Astrocyte (in vitro differentiated cells and primary cell): Measurements from ENCODE around the gene SLC25A21. TPM values are rescaled to one million over a fixed set of nuclear protein-coding genes. Genes with fewer than 3 reads are reported as not detected.
A peak's percentile ranks its signal among the peaks of the same experiment; 100 is the strongest.

Experiments
- DNase-seq: peaks from one replicate; pipeline ENCODE4 v3.0.0-alpha.2; 2010; ENCODE audit warnings: low read depth
- FAIRE-seq: peaks from 2 replicates; lab custom pipeline; 2011; peaks lifted over from hg19 to GRCh38; lab: Jason Lieb, UNC
- H2AFZ ChIP-seq: 2 replicates; pipeline ENCODE4 v1.6.0; 2012; ENCODE audit warnings: low read depth, low read length, inconsistent platforms
- H3K27ac ChIP-seq: 2 replicates; pipeline ENCODE4 v1.5.1; 2011; ENCODE audit warnings: low read depth, low read length, inconsistent platforms
- H3K27me3 ChIP-seq: 2 replicates; pipeline ENCODE4 v1.6.0; 2011; ENCODE audit warnings: low read length, inconsistent platforms; ENCODE audit not compliant: insufficient read depth
- H3K36me3 ChIP-seq: 2 replicates; pipeline ENCODE4 v1.5.1; 2011; ENCODE audit warnings: low read length, inconsistent platforms; ENCODE audit not compliant: insufficient read depth
- H3K4me1 ChIP-seq: 2 replicates; pipeline ENCODE4 v1.5.1; 2011; ENCODE audit warnings: low read length, inconsistent platforms; ENCODE audit not compliant: insufficient read depth
- H3K4me2 ChIP-seq: 2 replicates; pipeline ENCODE4 v1.6.0; 2012; ENCODE audit warnings: low read length, inconsistent platforms
- H3K4me3 ChIP-seq: 2 replicates; pipeline ENCODE4 v1.5.1; 2011; ENCODE audit warnings: low read depth, mild to moderate bottlenecking, low read length, inconsistent platforms; ENCODE audit not compliant: insufficient read depth
- H3K79me2 ChIP-seq: 2 replicates; pipeline ENCODE4 v1.6.0; 2012; ENCODE audit warnings: mild to moderate bottlenecking, low read length, inconsistent platforms; ENCODE audit not compliant: insufficient read depth
- H3K9ac ChIP-seq: 2 replicates; pipeline ENCODE4 v1.6.0; 2012; ENCODE audit warnings: mild to moderate bottlenecking, low read length, inconsistent platforms
- H3K9me3 ChIP-seq: 2 replicates; pipeline ENCODE4 v1.5.1; 2012; ENCODE audit warnings: low read depth, mild to moderate bottlenecking, low read length, inconsistent platforms; ENCODE audit not compliant: insufficient read depth
- H4K20me1 ChIP-seq: 2 replicates; pipeline ENCODE4 v1.6.0; 2012; ENCODE audit warnings: low read length, inconsistent platforms; ENCODE audit not compliant: insufficient read depth
- H3K27ac Mint-ChIP-seq: one replicate; pipeline ENCODE4 v1.8.0; 2021; ENCODE audit warnings: mild to moderate bottlenecking, mixed read lengths; ENCODE audit not compliant: unreplicated experiment
- H3K27me3 Mint-ChIP-seq: one replicate; pipeline ENCODE4 v1.8.0; 2021; ENCODE audit warnings: low read depth, mixed read lengths; ENCODE audit not compliant: unreplicated experiment
- H3K36me3 Mint-ChIP-seq: one replicate; pipeline ENCODE4 v1.8.0; 2021; ENCODE audit warnings: low read depth, mixed read lengths; ENCODE audit not compliant: unreplicated experiment
- H3K4me1 Mint-ChIP-seq: one replicate; pipeline ENCODE4 v1.8.0; 2021; ENCODE audit warnings: low read depth, mixed read lengths; ENCODE audit not compliant: unreplicated experiment
- H3K4me3 Mint-ChIP-seq: one replicate; pipeline ENCODE4 v1.8.0; 2021; ENCODE audit warnings: mild to moderate bottlenecking, moderate library complexity, mixed read lengths; ENCODE audit not compliant: unreplicated experiment
- H3K9me3 Mint-ChIP-seq: one replicate; pipeline ENCODE4 v1.8.0; 2021; ENCODE audit warnings: mild to moderate bottlenecking, mixed read lengths; ENCODE audit not compliant: unreplicated experiment
- EZH2 ChIP-seq: IDR thresholded peaks from 2 replicates; pipeline ENCODE4 v1.6.1; 2012; ENCODE audit warnings: mild to moderate bottlenecking, low read length, inconsistent platforms; ENCODE audit not compliant: insufficient read depth
- total RNA-seq: library from RNA; stranded (reverse); gene quantifications from 2 replicates; pipeline ENCODE4 v1.2.1, GENCODE V29; 2021
- TF ChIP-seq, protein P1 (sequence below): IDR thresholded peaks from 2 replicates; pipeline ENCODE4 v1.5.1; 2011; ENCODE audit warnings: low read depth, mild to moderate bottlenecking, inconsistent platforms, low read length, moderate library complexity; ENCODE audit not compliant: insufficient read depth

SLC25A21 gene
- total RNA-seq, 1 donor from 2014 or later = 1.5 TPM

DNA sequence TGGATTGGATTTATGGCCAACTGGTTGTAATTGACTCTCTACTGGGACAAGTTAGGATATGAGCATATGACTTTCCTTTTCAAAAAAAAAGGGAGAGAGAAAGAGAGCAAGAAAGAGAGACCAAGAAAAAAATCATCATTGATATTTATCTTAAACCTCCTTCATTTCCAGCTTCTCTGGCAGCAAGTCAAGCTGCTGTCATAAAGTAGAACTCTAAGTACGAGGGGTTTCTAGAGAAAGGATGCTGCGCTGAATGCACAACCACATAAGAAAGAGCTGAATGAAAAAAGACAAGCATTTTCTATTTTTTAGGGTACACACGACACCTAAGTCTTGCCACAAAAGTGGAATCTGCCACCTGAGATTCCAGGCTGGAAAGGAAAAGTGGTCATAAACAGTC, 182.6 kb downstream of the SLC25A21 start:
- no peaks in the 10 kb centered on the region for H4K20me1 ChIP-seq
- H3K4me3 ChIP-seq = no peak overlapping the region
- no peaks in the 10 kb centered on the region for H3K9me3 ChIP-seq
- Mint-ChIP-seq H3K27me3 (no peaks in the 10 kb centered on the region), H3K4me3 (no peak overlapping the region), H3K4me1 (peaks cover 17% of the 10 kb centered on the region), H3K9me3 (no peaks in the 10 kb centered on the region), H3K36me3 (no peaks in the 10 kb centered on the region), H3K27ac (no peak overlapping the region)
- TF ChIP-seq, protein P1, sequence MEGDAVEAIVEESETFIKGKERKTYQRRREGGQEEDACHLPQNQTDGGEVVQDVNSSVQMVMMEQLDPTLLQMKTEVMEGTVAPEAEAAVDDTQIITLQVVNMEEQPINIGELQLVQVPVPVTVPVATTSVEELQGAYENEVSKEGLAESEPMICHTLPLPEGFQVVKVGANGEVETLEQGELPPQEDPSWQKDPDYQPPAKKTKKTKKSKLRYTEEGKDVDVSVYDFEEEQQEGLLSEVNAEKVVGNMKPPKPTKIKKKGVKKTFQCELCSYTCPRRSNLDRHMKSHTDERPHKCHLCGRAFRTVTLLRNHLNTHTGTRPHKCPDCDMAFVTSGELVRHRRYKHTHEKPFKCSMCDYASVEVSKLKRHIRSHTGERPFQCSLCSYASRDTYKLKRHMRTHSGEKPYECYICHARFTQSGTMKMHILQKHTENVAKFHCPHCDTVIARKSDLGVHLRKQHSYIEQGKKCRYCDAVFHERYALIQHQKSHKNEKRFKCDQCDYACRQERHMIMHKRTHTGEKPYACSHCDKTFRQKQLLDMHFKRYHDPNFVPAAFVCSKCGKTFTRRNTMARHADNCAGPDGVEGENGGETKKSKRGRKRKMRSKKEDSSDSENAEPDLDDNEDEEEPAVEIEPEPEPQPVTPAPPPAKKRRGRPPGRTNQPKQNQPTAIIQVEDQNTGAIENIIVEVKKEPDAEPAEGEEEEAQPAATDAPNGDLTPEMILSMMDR = no peak
- no peak for TF ChIP-seq EZH2
- H3K9ac ChIP-seq = no peak overlapping the region
- FAIRE-seq (no peak), DNase-seq (no peak)
- no peaks in the 10 kb centered on the region for H3K79me2 ChIP-seq
- H3K4me1 ChIP-seq = no peaks in the 10 kb centered on the region
- no peaks in the 10 kb centered on the region for H3K36me3 ChIP-seq
- H3K27ac ChIP-seq = no peak overlapping the region
- H3K27me3 ChIP-seq = no peaks in the 10 kb centered on the region
- no peak overlapping the region for H2AFZ ChIP-seq
- no peak overlapping the region for H3K4me2 ChIP-seq

DNA sequence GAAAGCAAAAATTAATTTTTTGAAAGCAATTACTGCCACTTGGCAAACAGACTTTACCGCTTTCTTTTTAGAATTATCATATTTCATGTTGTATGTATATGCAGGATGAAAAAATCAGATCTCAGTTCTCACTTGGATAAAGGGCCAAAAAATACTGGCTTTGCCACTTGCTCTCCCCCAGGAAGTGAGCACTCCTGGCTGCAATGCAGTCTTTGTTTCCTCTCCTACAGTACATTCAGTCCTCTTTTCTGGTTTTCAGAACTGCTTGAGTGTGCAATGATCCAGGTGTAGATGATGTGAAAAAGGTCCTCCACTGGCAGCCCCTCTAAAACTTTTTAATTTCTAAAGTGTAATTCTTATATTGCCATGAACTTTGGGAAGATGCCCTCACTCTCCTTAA, 183.4 kb downstream of the SLC25A21 start:
- Histone ChIP-seq H2AFZ (no peak overlapping the region), H3K9ac (no peak overlapping the region), H4K20me1 (no peaks in the 10 kb centered on the region), H3K27me3 (no peaks in the 10 kb centered on the region), H3K4me2 (no peak overlapping the region), H3K79me2 (no peaks in the 10 kb centered on the region), H3K4me3 (no peak overlapping the region), H3K27ac (no peak overlapping the region), H3K36me3 (no peaks in the 10 kb centered on the region), H3K4me1 (no peaks in the 10 kb centered on the region), H3K9me3 (no peaks in the 10 kb centered on the region)
- no peak for FAIRE-seq
- H3K27ac Mint-ChIP-seq = no peak overlapping the region
- H3K4me3 Mint-ChIP-seq = no peak overlapping the region
- DNase-seq = no peak
- no peaks in the 10 kb centered on the region for H3K36me3 Mint-ChIP-seq
- TF ChIP-seq, protein P1 = no peak
- no peak for TF ChIP-seq EZH2
- H3K9me3 Mint-ChIP-seq = no peaks in the 10 kb centered on the region
- H3K4me1 Mint-ChIP-seq = peaks cover 17% of the 10 kb centered on the region
- H3K27me3 Mint-ChIP-seq = no peaks in the 10 kb centered on the region

DNA sequence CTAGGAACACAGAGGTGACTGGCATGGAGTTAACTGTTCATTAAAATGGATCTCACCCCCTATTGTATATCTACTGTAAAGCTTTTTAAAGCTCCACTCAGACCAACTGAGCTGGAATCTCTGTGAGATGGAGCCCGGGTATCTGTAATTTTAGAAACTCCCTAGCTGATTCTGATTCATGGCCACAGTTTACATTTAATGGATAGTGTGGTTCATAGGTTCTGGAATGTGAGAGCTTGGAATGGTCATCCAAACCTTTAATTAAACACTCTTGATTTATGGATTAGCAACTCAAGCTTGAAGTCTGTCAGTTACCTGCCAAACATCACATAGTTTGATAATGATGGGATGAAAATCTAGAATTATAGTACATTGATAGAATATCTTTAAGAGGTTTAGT, 183.8 kb downstream of the SLC25A21 start:
- Histone ChIP-seq H3K27ac (no peak overlapping the region), H3K79me2 (no peaks in the 10 kb centered on the region), H3K4me3 (no peak overlapping the region), H3K27me3 (no peaks in the 10 kb centered on the region), H3K36me3 (no peaks in the 10 kb centered on the region), H3K4me1 (no peaks in the 10 kb centered on the region), H3K9me3 (no peaks in the 10 kb centered on the region), H4K20me1 (no peaks in the 10 kb centered on the region), H3K4me2 (no peak overlapping the region), H3K9ac (no peak overlapping the region), H2AFZ (no peak overlapping the region)
- TF ChIP-seq, protein P1 = no peak
- no peak for TF ChIP-seq EZH2
- FAIRE-seq = no peak
- peaks cover 17% of the 10 kb centered on the region for H3K4me1 Mint-ChIP-seq
- H3K36me3 Mint-ChIP-seq = no peaks in the 10 kb centered on the region
- H3K4me3 Mint-ChIP-seq = no peak overlapping the region
- no peaks in the 10 kb centered on the region for H3K9me3 Mint-ChIP-seq
- no peaks in the 10 kb centered on the region for H3K27me3 Mint-ChIP-seq
- H3K27ac Mint-ChIP-seq = no peak overlapping the region
- DNase-seq = peak; percentile 35
